Panc1 (cell line): ENCODE results near the gene TEX11. TPM values are rescaled to one million over a fixed set of nuclear protein-coding genes. Genes with fewer than 3 reads are reported as not detected.

Source experiments
- ATAC-seq: fragments of 200-7000 bp; cut with Tn5 transposase; 2 replicates; pipeline ENCODE4 v1.9.1; 2020; ENCODE audit warnings: mild to moderate bottlenecking, moderate library complexity
- BruUV-seq: library from RNA; stranded (reverse); fragments of 400-500 nt; replicated peaks from 2 replicates; lab custom pipeline; 2021; lab: Mats Ljungman, UMichigan
- CTCF ChIA-PET: fragments of 300-600 bp; sonication (Branson Sonifier 250); formaldehyde crosslinking; loops from one replicate; lab custom pipeline; 2022; ENCODE audit warnings: antibody characterized with exemption; lab: Charles Lee
- POLR2A ChIA-PET: fragments of 300-600 bp; sonication (Branson Sonifier 250); formaldehyde crosslinking; loops from one replicate; lab custom pipeline; 2022; ENCODE audit warnings: antibody characterized with exemption; lab: Charles Lee
- DNase-seq: peaks from one replicate; pipeline ENCODE4 v3.0.0-alpha.2; 2010; ENCODE audit warnings: low read depth, low spot score
- H3K27ac ChIP-seq: 2 replicates; pipeline ENCODE4 v1.5.1; 2011; ENCODE audit warnings: mild to moderate bottlenecking, low read length, inconsistent platforms
- H3K27me3 ChIP-seq: fragments of 200-500 bp; sonication (Bioruptor generic); 2 replicates; pipeline ENCODE4 v1.6.0; 2014; ENCODE audit warnings: low read length, inconsistent platforms; ENCODE audit not compliant: control insufficient read depth, insufficient read depth
- H3K36me3 ChIP-seq: fragments of 200-500 bp; sonication (Bioruptor generic); 2 replicates; pipeline ENCODE4 v1.5.1; 2014; ENCODE audit warnings: inconsistent platforms, mild to moderate bottlenecking, low read length, moderate library complexity; ENCODE audit not compliant: control insufficient read depth, insufficient read depth
- H3K4me1 ChIP-seq: 2 replicates; pipeline ENCODE4 v1.5.1; 2011; ENCODE audit warnings: inconsistent platforms, mild to moderate bottlenecking, low read length, moderate library complexity; ENCODE audit not compliant: control insufficient read depth, insufficient read depth
- H3K4me3 ChIP-seq, 2 experiments: 2 replicates each; pipeline ENCODE4 v1.5.1; 2011 to 2012; ENCODE audit warnings: low read depth in 2 of 2, low read length in 2 of 2, mild to moderate bottlenecking in 2 of 2, inconsistent platforms in 1 of 2, moderate library complexity in 1 of 2
- H3K9me3 ChIP-seq: fragments of 200-500 bp; sonication (Bioruptor generic); 2 replicates; pipeline ENCODE4 v1.5.1; 2014; ENCODE audit warnings: low read depth, mild to moderate bottlenecking, inconsistent platforms, low read length, moderate library complexity; ENCODE audit not compliant: control insufficient read depth, insufficient read depth
- CTCF ChIP-seq: fragments of 450-650 bp; IDR thresholded peaks from 2 replicates; pipeline ENCODE4 v1.5.1; 2017; ENCODE audit warnings: mild to moderate bottlenecking
- POLR2AphosphoS5 ChIP-seq: IDR thresholded peaks from 2 replicates; pipeline ENCODE4 v1.6.1; 2012; ENCODE audit warnings: mild to moderate bottlenecking, low read depth, low read length, moderate library complexity
- REST ChIP-seq, 2 experiments: IDR thresholded peaks; 2 replicates each; pipeline ENCODE4 v1.6.1; 2011 to 2012; ENCODE audit warnings: low read depth in 2 of 2, control low read depth in 1 of 2, low read length in 1 of 2, mild to moderate bottlenecking in 1 of 2, moderate library complexity in 1 of 2; ENCODE audit not compliant: insufficient read depth in 1 of 2
- SIN3A ChIP-seq: IDR thresholded peaks from 2 replicates; pipeline ENCODE4 v1.6.1; 2012; ENCODE audit warnings: low read depth, mild to moderate bottlenecking, low read length, moderate library complexity, borderline replicate concordance; ENCODE audit not compliant: insufficient read depth
- TCF7L2 ChIP-seq: IDR thresholded peaks from 2 replicates; pipeline ENCODE4 v1.6.1; 2011; ENCODE audit warnings: mild to moderate bottlenecking, low read depth, low read length, inconsistent platforms
- in situ Hi-C: cut with HindIII; loops from 2 replicates; pipeline ENCODE4 v1.10.0; 2016; ENCODE audit warnings: low sequenced_read_pairs, low pct_unique_long_range_greater_than_20kb
- intact Hi-C: fragments of 100-400 bp; cut with micrococcal nuclease; formaldehyde crosslinking; loops from one replicate; pipeline ENCODE4 v1.10.0; 2022; ENCODE audit not compliant: unreplicated experiment
- total RNA-seq: library from RNA; stranded (reverse); gene quantifications from one replicate; pipeline ENCODE4 v1.2.1, GENCODE V29; 2021; ENCODE audit not compliant: unreplicated experiment

The TEX11 gene
- total RNA-seq, 1 experiment from 2014 or later = not detected

DNA sequence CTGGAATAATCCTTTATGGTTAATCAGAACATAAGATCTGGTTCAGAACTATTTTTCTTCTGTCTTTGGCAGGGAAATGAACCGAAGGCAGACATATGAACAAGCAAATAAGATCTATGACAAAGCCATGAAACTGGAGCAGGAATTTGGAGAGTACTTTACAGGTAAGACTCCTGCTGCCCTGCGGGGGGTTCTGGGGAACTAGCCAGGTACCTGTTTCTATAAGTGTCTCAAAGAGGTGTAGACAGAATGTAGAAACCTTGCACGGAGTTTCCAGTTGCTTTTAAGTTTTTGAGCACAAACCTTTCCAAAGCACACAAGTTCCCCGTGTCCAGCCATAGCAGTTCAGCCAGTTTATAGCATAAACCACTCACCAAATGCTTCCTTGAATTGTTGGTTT is 407.7 kb downstream of the TEX11 start:
- intact Hi-C loops = no loop called here
- H3K4me1 ChIP-seq = no peaks in the 10 kb centered on the region
- in situ Hi-C loops = no loop called here
- no peaks in the 10 kb centered on the region for H3K9me3 ChIP-seq
- H3K27me3 ChIP-seq = no peaks in the 10 kb centered on the region
- no peak overlapping the region for H3K4me3 ChIP-seq
- CTCF ChIA-PET = no interaction called here
- no peaks in the 10 kb centered on the region for H3K36me3 ChIP-seq
- DNase-seq (no peak), ATAC-seq (no peak)
- TF ChIP-seq REST (IDR thresholded peaks at IDR 0.05; ENCODE audit: insufficient read depth in 1 of 2, low read depth in 2 of 2, low read length in 1 of 2) (no peak), POLR2AphosphoS5 (no peak), CTCF (no peak)
- POLR2A ChIA-PET = no interaction called here
- no peak overlapping the region for H3K27ac ChIP-seq
- no TSS peak for BruUV-seq

DNA sequence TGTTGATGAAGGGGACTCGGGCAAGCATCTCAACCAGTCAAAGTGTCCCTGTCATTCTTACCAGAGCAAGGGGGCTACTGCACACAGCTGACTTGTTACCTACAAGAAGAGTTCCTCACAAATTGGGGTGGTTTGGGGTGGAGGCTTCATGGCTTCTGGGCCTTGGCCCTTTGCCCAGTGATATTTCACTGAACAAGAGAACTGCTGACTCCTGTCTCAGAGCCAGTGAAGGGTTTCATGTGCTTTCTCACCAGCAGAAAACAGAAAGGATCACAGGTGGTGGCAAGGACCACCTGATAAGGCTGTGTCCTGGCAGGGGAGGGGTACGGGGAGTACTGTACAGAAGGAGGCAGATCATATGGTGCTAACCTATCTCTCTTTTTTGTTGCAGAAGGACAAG is 410.4 kb downstream of the TEX11 start:
- no peak for ATAC-seq

More for the DNA sequence above, 410.4 kb downstream of the TEX11 start:
- H3K36me3 ChIP-seq = no peaks in the 10 kb centered on the region
- TF ChIP-seq REST (IDR thresholded peaks at IDR 0.05; ENCODE audit: insufficient read depth in 1 of 2, low read depth in 2 of 2, low read length in 1 of 2) (no peak), CTCF (no peak), SIN3A (no peak), POLR2AphosphoS5 (no peak), TCF7L2 (no peak)
- no peak for DNase-seq
- intact Hi-C loops = no loop called here
- ChIA-PET CTCF (no interaction called here), POLR2A (no interaction called here)
- H3K27ac ChIP-seq = no peak overlapping the region
- H3K9me3 ChIP-seq = no peaks in the 10 kb centered on the region
- BruUV-seq = no TSS peak
- no peaks in the 10 kb centered on the region for H3K4me1 ChIP-seq
- no peak overlapping the region for H3K4me3 ChIP-seq
- no peaks in the 10 kb centered on the region for H3K27me3 ChIP-seq
- in situ Hi-C loops = no loop called here
